Mononuclear cell (primary cell): ENCODE results near the gene CCDC141. TPM values are rescaled to one million over a fixed set of nuclear protein-coding genes. Genes with fewer than 3 reads are reported as not detected.
"Not testable (repeated sequence)": the region's sequence is repeated elsewhere in the genome, so short reads cannot be mapped to it uniquely, and the experiment has no call there.

Source experiments
- H3K27me3 ChIP-seq: 2 replicates; pipeline ENCODE4 v1.6.0; 2011; ENCODE audit warnings: low read length, control low read depth; ENCODE audit not compliant: insufficient read depth
- H3K4me1 ChIP-seq: 2 replicates; pipeline ENCODE4 v1.5.1; 2011; ENCODE audit warnings: mild to moderate bottlenecking, low read length, control low read depth; ENCODE audit not compliant: insufficient read depth
- H3K4me3 ChIP-seq: 2 replicates; pipeline ENCODE4 v1.5.1; 2011; ENCODE audit warnings: mild to moderate bottlenecking, low read length, moderate library complexity
- H3K9me3 ChIP-seq: 2 replicates; pipeline ENCODE4 v1.5.1; 2011; ENCODE audit warnings: low read depth, mild to moderate bottlenecking, control low read depth, low read length
- total RNA-seq: library from RNA; depleted of rRNA; stranded (reverse); fragments of >200 nt; gene quantifications from one replicate; pipeline ENCODE4 v1.2.3, GENCODE V29; 2012

The CCDC141 gene, protein sequence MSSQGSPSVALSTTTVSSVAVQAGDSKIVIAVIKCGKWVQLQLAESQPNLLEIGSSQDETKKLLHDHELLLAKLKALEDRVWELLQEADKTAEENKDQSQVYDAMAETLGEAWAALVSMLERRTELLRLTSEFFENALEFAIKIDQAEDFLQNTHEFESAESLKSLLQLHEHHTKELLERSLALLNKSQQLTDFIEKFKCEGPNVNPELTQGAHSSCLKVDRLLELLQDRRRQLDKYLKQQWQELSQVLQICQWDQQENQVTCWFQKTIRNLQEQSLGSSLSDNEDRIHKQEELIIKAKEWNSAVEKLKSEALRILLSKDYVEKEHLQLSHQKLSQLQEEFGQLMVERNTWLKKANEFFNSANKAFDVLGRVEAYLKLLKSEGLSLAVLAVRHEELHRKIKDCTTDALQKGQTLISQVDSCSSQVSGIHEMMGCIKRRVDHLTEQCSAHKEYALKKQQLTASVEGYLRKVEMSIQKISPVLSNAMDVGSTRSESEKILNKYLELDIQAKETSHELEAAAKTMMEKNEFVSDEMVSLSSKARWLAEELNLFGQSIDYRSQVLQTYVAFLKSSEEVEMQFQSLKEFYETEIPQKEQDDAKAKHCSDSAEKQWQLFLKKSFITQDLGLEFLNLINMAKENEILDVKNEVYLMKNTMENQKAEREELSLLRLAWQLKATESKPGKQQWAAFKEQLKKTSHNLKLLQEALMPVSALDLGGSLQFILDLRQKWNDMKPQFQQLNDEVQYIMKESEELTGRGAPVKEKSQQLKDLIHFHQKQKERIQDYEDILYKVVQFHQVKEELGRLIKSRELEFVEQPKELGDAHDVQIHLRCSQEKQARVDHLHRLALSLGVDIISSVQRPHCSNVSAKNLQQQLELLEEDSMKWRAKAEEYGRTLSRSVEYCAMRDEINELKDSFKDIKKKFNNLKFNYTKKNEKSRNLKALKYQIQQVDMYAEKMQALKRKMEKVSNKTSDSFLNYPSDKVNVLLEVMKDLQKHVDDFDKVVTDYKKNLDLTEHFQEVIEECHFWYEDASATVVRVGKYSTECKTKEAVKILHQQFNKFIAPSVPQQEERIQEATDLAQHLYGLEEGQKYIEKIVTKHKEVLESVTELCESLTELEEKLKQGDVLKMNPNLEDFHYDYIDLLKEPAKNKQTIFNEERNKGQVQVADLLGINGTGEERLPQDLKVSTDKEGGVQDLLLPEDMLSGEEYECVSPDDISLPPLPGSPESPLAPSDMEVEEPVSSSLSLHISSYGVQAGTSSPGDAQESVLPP (N-terminal part only)
- total RNA-seq: 33.9 TPM

DNA sequence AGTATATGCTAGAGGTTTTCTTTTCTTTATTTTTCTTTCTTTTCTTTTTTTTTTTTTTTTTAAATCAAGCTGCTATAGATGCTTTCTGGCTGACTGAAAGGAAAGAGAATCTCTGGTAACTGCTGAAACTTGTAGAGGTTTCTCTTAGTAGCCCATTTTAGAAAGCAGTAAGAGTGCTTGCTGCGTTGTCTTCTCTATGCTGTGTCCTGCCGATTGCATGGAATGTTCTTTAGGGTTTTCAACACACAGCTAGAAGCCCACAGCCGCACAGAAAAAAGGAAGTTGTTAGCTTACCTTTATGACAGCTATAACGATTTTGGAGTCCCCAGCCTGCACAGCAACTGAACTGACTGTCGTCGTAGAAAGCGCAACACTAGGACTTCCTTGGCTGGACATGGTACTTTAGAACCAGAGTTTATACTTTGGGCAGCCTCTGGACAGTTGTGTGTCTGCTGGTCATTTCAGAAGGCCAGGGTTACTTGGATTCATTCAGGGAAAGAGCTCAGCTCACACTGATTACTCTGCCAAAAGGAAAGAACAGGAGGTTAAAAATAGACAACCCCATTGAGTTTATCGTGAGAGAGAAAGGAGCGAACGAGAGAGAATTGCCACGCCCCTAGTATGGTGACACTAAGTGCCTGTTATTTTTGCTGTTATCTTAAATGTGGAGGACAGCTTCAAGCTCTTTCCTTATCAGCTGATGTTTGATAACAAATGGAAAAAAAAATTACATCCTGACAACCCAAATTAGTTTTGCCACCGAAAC lies at the start of gene CCDC141:
Gene CCDC141 (minus strand): TSS at position 592 of the 766 bp plus-strand sequence. CDS start 196 bp downstream, at position 396.
- no peaks in the 10 kb centered on the region for H3K9me3 ChIP-seq
- H3K4me1 ChIP-seq: peaks cover 9% of the 10 kb centered on the region
- peak within 1 kb of the TSS; percentile 35 for H3K4me3 ChIP-seq
- H3K27me3 ChIP-seq: no peaks in the 10 kb centered on the region

DNA sequence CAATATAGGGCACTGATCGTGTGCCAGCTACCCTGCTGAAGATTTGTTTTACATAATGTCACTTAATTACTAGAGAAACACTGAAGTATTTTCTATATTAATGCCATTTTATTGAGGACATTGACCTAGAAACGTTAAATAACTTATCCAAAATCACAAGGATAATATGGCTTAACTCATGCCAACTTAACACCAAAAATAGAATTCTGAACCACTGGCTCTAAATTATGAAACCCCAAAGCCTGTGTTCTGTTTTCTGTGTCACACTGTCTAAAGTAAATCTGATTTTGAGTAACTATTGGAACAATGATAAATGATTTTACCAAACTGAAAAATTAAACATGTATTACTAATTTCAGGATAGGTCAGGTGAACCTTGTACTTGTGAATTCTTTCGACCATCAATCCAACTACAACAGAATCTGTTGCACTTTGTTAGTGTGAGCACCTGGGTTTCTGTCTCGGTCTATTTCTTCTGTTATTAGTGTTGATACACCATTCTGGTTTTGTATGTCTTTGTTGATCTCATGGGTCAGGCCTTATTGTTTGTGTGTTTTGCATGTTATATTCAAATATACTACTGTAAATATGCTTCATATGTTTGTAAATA lies 48.2 kb upstream of the CCDC141 start:
- Histone ChIP-seq H3K9me3 (no peaks in the 10 kb centered on the region), H3K4me1 (peaks cover 15% of the 10 kb centered on the region), H3K4me3 (no peak overlapping the region), H3K27me3 (no peaks in the 10 kb centered on the region)

DNA sequence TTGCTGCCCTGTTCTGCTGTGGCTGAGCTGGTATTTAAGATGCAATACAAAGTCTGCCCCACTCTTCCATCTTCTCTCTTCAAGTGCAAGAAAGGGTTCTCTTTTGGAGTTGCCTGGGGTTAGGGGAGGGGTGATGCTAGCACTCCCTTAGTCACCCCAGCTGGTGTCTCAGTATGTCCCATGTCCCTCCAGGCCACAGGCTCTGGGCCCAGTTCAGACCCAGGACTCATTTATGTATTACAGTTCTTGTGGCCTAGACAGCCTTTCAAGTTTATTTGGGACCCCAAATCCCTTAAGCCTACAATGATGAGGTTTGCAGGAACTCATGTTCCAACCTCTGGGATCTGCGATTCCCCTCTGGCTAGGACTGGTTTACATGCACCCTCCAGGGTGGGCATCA lies 47.2 kb upstream of the CCDC141 start:
- no peak overlapping the region for H3K4me3 ChIP-seq
- H3K27me3 ChIP-seq: no peaks in the 10 kb centered on the region
- H3K4me1 ChIP-seq: peaks cover 15% of the 10 kb centered on the region
- H3K9me3 ChIP-seq: no peaks in the 10 kb centered on the region

DNA sequence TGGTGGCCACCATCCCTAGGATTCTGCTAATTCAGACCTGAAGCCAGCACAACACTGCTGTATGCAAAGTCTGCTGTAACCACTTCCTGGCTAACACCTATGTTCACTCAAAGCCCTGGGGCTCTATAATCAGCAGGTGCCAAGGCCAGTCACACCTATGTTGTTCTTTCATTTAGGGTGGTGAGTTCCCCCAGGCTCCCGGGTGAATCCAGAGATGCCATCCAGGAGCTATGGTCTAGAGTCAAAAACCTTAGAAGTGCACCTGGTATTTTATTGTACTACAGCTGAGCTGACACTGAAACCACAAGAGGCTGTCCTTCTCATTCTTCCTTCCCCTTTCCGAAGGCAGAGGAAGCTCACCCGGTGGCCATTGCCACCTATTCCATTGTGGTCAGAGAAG lies 46.2 kb upstream of the CCDC141 start:
- no peak overlapping the region for H3K4me3 ChIP-seq
- H3K4me1 ChIP-seq: peaks cover 15% of the 10 kb centered on the region
- no peaks in the 10 kb centered on the region for H3K27me3 ChIP-seq
- H3K9me3 ChIP-seq: no peaks in the 10 kb centered on the region

DNA sequence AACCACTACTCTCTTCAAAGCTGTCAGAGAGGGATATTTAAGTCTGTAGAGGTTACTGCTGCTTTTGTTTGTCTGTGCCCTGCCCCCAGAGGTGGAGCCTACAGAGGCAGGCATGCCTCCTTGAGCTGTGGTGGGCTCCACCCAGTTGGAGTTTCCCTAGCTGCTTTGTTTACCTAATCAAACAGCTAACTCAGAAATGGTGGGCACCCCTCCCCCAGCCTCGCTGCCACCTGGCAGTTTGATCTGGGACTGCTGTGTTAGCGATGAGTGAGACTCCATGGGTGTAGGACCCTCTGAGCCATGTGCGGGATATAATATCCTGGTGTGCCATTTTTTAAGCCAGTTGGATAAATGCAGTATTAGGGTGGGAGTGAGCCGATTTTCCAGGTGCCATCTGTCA lies 43.0 kb upstream of the CCDC141 start:
- peaks cover 15% of the 10 kb centered on the region for H3K4me1 ChIP-seq
- not testable (repeated sequence) for H3K9me3 ChIP-seq, H3K27me3 ChIP-seq

DNA sequence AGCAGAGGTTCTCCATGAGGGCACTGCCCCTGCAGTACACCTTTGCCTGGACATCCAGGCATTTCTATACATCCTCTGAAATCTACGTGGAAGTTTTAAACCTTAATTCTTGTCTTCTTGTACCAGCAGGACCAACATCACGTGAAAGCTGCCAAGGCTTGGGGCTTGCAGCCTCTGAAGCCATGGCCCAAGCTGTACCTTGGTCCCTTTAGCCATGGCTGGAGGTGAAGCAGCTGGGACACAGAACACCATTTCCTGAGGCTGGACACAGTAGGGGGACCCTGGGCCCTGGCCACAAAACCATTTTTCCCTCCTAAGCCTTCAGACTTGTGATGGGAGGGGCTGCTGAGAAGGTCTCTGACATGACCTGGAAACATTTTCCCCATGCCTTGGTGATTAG lies 32.8 kb upstream of the CCDC141 start:
- Histone ChIP-seq H3K4me1 (no peaks in the 10 kb centered on the region), H3K27me3 (no peaks in the 10 kb centered on the region), H3K9me3 (no peaks in the 10 kb centered on the region), H3K4me3 (no peak overlapping the region)

More for the DNA sequence above, 43.0 kb upstream of the CCDC141 start:
- not testable (repeated sequence) for H3K4me3 ChIP-seq

DNA sequence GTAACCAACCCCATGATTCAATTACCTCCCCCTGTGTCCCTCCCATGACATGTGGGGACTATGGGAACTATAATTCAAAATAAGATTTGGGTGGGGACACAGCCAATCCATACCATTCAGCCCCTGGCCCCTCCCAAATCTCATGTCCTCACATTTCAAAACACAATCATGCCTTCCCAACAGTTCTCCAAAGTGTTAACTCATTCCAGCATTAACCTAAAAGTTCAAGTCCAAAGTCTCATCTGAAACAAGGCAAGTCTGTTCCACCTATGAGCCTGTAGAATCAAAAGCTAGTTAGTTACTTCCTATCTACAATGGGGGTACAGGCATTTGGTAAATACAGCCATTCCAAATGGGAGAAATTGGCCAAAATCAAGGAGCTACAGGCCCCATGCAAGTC lies 32.0 kb upstream of the CCDC141 start:
- no peaks in the 10 kb centered on the region for H3K9me3 ChIP-seq
- H3K4me1 ChIP-seq: no peaks in the 10 kb centered on the region
- H3K4me3 ChIP-seq: no peak overlapping the region
- H3K27me3 ChIP-seq: no peaks in the 10 kb centered on the region

DNA sequence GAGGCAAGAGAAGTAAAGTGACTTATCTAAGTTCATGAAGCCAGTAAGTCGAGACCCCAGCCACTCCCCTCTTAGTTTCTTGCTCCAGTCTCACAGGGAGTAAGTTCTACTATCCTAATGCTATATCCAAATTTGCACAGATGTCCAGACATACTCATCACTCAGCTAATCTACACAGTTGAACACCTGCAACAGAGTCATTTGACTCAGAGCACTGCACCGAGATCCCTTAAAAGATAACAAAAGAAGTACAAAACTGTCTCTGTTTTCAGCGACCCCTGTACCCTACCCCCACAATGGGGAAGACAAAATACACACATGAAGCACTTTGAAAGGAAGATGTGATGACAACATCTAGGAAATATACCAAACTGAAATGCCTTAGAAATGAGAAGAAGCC lies 22.6 kb upstream of the CCDC141 start:
- Histone ChIP-seq H3K4me3 (no peak overlapping the region), H3K9me3 (no peaks in the 10 kb centered on the region), H3K4me1 (no peaks in the 10 kb centered on the region), H3K27me3 (no peaks in the 10 kb centered on the region)

DNA sequence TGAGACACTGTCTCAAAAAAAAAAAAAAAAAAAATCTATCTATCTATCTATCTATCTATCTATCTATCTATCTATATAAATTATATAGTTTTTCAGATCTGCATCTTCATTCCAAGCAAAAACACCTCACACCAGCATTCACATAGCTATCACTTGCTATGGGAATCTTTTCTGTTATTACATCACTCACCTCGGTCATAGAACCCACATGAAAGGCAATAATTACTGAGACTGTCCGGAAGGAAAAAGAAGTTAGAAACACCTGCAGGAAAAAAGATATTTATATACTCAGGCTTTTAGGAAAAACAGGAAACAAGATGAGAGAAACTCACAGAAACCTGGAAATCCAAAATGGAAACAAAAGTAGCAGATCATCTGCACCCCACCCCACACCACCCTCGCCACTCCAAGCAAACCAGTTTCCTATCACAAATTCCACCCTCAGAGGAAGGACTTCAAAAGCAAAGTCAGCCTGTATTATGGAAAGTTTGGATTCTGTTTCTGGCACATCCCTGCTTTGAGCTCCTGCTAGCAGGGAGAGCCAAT lies 21.9 kb upstream of the CCDC141 start:
- Histone ChIP-seq H3K4me1 (no peaks in the 10 kb centered on the region), H3K9me3 (no peaks in the 10 kb centered on the region), H3K27me3 (no peaks in the 10 kb centered on the region), H3K4me3 (no peak overlapping the region)

DNA sequence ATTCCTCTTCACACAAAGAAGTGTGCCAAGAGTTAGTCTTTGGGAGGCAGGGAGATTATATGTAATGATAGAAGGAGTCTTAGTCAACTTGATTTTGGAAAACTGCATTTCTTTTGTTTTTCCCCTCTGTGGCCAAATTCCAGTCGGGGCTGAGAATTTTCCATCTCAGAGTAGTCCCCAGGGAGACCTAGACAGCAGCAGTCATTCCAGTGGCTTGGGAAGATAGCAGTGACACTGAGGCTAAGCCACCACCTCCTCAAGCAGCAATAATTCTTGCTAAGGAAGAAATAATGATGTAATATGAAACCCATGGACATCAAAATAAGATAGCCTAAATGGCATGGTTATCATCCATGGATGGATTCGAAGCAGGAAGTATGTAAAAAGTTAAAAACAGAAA lies 21.0 kb upstream of the CCDC141 start:
- Histone ChIP-seq H3K9me3 (no peaks in the 10 kb centered on the region), H3K27me3 (no peaks in the 10 kb centered on the region), H3K4me3 (no peak overlapping the region), H3K4me1 (no peaks in the 10 kb centered on the region)

DNA sequence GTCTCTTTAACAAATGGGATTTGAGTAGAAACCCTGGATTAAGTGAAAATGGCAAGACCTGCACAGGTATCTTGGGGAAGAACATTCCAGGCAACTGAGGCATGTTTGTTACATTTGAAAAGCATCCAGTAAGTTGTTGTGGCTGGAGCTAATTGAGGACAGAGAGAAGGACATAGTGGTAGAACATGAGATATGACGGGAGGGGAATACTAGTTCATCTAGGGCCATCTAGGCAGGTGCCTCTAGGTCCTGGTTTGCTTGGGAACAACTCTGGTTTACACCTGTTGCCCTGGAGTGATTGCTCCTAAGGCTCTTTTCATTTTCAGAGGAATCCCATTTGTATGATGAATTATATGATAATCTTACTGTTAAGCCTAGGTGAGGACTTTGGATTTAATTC lies 19.7 kb upstream of the CCDC141 start:
- Histone ChIP-seq H3K4me1 (no peaks in the 10 kb centered on the region), H3K9me3 (no peaks in the 10 kb centered on the region), H3K4me3 (no peak overlapping the region), H3K27me3 (no peaks in the 10 kb centered on the region)

DNA sequence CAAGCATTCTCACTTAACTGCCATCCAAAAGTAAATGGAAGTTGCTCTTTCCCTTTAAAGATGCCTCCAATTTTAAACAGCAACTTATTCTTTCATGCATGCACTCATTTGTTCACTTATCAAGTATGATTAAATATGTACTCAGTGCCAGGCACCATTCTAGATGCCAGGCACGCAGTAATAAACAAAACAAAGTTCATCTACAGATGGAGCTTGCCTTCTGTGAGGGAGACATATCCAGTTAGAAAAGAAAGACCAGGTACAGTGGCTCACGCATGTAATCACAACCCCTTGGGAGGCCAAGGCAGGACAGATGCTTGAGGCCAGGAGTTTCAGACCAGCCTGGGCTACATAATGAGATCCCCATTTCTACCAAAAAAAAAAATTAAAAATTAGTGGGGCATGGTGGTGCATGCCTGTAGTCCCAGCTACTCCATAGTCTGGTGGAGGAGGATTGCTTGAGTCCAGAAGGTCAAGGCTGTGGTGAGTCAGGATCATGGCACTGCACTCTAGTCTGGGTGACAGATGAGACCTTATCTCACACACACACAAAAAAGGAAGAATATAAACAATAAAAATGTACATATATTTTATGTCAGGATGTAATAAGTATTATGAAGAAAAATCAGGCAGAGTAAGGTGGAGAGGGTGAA lies 19.2 kb upstream of the CCDC141 start:
- H3K9me3 ChIP-seq: no peaks in the 10 kb centered on the region
- no peaks in the 10 kb centered on the region for H3K27me3 ChIP-seq
- H3K4me1 ChIP-seq: no peaks in the 10 kb centered on the region
- H3K4me3 ChIP-seq: no peak overlapping the region

DNA sequence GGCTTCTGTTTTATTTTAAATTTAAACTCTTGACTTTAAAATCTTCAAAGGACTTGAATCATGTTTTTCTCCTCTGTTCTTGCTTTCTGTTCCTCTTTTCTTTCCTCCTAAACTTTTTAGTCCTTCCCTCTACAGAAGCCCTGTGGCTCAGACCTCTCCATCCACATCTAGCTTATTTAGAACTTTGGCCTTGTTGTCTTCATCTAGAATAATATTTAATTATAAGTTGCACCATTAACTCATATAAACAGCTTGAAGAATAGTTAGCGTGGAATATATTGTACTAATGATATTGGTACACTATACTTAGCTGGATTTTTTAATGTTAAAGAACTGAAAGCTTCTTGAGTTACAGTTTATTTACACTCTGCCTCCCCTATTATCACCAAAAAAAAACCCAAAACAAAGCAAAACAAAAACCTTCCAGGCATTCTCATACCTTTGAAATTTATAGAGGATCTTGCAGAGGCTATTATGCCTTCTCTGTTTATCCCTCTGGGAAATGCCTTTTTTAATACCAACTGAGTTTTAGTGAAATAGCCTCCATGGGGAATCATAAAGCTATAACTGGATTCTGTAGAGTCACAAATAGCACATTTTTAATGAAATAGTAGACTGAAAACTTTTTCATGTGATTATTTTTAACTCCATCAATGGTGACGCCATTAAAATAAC lies 9.2 kb upstream of the CCDC141 start:
- Histone ChIP-seq H3K27me3 (no peaks in the 10 kb centered on the region), H3K4me3 (no peak overlapping the region), H3K9me3 (no peaks in the 10 kb centered on the region), H3K4me1 (peaks cover 7% of the 10 kb centered on the region)
